NAMALWA (cell line): ENCODE results near the gene TMEM63B.
"Not testable (repeated sequence)": the region's sequence is repeated elsewhere in the genome, so short reads cannot be mapped to it uniquely, and the experiment has no call there.

Experiments
- DNase-seq: peaks from one replicate; pipeline ENCODE4 v3.0.0-alpha.2; 2015; ENCODE audit warnings: low spot score

Gene TMEM63B

GRCh38 chr6:44171899-44172546, 44.7 kb downstream of the TMEM63B start:
- no peak for DNase-seq

- DNase-seq = peak; percentile 86
Measured at GRCh38 chr6:44172731-44173500, 45.6 kb downstream of the TMEM63B start.

DNA sequence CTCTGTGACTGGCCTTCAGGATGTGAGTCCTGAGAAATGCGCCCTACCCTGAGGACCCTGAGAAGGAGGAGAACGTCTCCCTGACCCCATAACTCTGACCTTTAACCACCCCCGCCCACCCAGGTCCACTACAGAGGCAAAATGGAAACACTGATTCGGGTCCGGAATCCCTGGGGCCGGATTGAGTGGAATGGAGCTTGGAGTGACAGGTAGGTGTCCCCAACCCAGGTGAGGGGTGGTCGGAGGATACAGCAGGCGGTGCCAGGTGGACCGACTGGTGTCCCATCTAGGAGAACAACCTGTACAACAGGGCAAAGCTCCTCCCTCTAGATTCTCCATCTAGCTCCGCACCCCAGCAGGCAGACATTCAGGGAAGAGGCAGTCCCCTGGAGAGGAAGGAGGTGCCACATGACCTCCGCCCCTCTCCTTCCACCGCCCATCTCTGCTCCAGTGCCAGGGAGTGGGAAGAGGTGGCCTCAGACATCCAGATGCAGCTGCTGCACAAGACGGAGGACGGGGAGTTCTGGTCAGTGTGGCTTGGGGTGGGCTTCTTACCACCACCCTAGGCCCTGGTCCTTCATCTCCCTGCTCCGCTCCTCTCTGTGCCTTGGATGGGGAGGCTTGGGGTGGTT, 48.9 kb downstream of the TMEM63B start:
- no peak for DNase-seq

GRCh38 chr6:44176762-44177509, 49.6 kb downstream of the TMEM63B start:
- peak; percentile 67 for DNase-seq

DNA sequence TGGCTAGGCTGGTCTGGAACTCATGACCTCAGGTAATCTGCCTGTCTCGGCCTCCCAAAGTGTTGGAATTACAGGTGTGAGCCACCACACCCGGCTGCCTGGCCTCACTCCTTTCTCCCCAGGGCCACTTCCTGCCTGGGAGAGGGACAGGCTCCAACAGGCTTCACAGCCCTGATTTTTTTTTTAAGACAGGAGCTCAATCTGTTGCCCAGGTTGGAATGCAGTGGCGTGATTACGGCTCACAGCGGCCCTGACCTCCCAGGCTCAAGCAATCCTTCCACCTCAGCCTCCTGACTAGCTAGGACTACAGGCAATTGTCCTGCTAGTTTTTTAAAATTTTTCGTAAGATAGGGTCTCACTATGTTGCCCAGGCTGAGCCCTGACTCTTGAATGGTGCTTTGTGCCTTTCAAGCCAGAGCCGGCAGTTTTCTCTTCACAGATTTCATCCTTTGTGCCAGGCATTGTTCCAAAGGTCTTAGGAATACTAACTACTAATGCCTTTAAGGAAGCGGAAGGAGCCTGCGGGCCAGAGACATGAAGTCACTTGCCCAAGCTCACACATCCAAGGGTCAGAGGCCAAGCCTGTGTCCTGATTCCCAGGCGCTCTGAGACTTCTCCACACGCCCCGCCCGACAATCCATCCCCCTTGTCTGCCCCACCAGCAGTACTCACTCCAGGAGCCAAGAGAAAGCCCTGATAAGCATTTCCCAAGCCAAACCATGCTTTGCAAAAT, 50.5 kb downstream of the TMEM63B start:
- no peak for DNase-seq

DNA sequence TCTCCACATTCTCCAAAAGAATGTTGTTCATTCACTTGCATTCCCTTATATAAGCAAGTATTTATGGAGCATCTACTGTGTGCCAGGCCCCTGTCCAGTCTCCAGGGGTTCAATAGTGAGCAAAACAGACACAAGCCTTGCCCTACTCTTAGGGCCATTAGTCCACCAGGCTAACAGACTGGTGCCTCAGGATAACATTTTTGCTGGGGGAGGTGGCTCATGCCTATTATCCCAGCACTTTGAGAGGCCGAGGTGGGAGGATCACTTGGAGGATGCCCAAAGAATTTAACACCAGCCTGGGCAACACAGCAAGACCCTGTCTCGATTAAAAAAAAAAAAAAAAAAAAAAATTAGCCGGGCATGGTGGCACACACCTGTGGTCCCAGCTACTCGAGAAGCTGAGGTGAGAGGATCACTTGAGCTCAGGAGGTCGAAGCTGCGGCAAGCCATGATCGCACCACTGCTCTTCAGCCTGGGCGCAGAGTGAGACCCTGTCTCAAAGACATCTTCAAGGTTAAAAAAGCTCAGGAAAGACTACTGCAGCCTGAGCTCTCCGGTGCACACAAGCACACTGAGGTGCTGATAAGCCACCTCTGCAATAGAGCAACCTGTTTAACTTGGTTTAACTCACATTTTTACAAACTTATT, 51.2 kb downstream of the TMEM63B start:
- DNase-seq = no peak

- DNase-seq = no peak
Measured at GRCh38 chr6:44179072-44179536, 51.8 kb downstream of the TMEM63B start.

DNA sequence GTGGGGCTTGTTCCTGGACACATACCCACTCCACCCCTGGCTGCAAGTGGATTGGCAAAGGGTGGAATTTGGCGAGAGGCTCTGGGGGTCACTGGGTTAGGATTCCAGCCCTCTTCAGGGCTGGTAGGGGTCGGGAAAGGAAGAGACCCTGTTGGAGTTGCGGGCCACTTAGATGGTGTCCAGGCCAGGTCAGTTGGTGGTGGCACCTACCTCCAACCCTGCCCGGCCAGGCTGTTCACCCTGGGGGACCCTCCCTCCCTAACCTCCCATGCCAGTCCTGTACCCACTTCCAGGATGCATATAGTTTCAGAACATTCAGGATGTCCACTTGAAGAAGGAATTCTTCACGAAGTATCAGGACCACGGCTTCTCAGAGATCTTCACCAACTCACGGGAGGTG, 52.3 kb downstream of the TMEM63B start:
- DNase-seq = no peak

GRCh38 chr6:44180406-44180805, 53.1 kb downstream of the TMEM63B start:
- peak; percentile 25 for DNase-seq

DNA sequence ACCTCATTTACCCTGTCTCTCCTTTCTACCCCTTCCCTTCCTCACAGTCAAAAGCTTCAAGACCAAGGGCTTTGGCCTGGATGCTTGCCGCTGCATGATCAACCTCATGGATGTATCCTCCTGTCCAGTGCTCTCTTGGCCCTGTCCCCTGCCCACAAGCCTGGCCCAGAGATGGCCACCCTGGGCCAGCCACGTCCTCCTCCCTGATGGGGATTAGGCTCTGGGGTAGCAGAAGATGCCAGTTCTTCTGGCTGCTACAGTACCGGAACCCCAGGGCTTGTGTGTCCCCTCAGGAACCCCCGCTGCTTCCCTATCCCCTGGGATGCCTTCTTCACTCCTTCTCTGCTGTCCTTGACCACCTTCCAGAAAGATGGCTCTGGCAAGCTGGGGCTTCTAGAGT, 53.5 kb downstream of the TMEM63B start:
- DNase-seq = peak; percentile 25

GRCh38 chr6:44181784-44182183, 54.4 kb downstream of the TMEM63B start:
- DNase-seq = not testable (repeated sequence)

DNA sequence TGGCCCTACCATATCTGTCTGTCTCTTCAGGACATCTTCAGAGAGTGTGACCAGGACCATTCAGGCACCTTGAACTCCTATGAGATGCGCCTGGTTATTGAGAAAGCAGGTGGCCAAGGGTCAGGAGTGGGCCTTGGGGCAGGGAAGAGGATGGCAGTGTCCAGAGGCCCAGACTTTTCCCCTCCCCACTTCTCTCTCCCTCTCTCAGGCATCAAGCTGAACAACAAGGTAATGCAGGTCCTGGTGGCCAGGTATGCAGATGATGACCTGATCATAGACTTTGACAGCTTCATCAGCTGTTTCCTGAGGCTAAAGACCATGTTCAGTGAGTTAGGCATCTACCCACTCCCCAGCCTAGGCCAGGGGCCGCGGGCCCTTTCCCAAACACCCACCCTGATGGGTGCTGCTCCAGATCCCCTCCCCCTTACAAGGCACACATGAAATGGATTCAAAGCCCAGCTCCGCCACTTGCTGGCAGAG, 55.6 kb downstream of the TMEM63B start:
- no peak for DNase-seq

- no peak for DNase-seq
Measured at GRCh38 chr6:44183783-44184182, 56.4 kb downstream of the TMEM63B start.

GRCh38 chr6:44185356-44185755, 58.0 kb downstream of the TMEM63B start:
- DNase-seq = not testable (repeated sequence)

- no peak for DNase-seq
Measured at GRCh38 chr6:44185953-44186634, 58.7 kb downstream of the TMEM63B start.

DNA sequence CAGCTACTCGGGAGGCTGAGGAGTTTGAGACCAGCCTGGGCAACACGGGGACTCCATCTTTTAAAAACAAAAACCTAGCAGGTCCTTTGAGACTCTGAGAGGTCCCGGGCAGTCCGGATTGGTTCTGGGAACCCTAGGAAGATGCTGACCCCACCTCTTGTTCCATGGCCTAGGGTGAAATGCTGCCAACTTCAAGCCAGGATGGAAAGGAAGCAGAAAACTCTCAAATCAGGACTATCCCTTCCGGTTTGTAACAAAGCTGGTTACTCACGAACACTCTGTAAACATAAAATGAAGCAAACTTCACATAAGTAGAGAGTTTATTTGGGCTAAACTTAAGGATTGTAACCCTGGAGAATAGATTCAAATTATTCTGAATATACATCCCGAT, 59.3 kb downstream of the TMEM63B start:
- DNase-seq = no peak

DNA sequence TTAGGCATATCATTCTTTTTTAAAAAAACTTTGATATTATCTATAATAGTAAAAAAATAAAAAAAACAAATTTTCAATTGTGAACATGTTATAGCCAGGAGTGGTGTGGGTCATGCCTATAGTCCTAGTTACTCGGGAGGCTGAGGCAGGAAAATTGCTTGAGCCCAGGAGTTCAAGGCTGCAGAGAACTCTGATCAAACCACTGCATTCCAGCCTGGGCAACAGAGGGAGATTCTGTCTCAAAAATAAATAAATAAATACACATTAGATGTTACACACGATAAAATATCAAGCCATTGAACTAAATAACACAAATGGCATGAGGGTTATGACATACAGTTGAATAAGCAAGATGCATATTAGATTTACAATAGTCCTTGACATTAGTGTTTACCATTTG, 61.5 kb downstream of the TMEM63B start:
- no peak for DNase-seq

GRCh38 chr6:44189257-44189656, 61.9 kb downstream of the TMEM63B start:
- no peak for DNase-seq

DNA sequence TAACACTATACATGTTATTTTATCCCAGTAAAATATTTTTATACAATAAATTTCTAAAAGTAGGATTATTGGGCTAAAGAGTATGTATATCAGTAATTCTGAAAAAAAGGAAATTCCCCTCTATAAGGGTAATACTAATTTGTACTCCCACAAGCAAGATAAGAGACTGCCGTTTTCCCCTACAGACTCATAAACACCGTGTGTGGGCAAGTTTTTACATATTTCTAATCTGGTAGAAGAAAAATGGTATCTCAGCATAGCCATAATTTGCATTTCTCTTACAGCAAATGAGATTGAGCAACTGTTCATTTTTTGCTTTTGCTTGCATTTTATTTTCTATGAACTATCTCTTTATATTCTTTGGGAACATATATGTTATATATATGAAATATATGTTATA, 63.4 kb downstream of the TMEM63B start:
- peak; percentile 38 for DNase-seq

DNA sequence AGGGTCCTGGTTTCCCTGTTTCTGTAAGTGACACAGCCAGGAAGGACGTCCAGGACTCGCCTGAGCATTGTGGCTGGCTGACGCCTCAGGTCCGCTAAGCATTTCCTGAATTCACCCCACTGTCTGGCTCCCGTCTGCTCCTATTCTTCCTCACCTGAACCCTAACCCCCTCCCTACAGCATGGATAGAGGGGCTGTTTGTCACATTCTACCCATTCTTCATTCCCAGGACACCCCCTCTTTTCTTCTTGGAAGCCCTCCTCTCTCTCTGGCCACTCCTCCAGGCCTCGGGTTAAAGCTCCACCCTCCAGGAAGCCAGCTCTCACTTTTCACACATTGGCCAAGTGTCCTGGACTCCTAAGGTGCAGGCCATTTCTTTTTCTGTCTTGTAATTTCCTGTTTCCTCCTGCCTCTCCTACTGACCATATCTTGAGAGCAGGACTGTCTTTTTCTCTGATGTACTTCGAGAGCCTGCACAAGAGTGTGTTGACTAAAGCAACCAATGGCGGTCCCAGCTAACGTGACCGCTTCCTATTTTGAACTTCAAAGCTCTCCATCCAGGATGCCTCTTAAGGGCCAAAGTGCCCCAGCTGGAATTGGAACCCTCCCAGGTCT, 65.2 kb downstream of the TMEM63B start:
- DNase-seq = no peak
